ENCODE results near the gene PRUNE2.

- TF ChIP-seq CTCF (IDR thresholded peaks at IDR 0.05; ENCODE audit: insufficient read depth, low read length, poor library complexity, severe bottlenecking) (no peak), EZH2phosphoT487 (conservative IDR thresholded peaks at IDR 0.05; ENCODE audit: low read length) (no peak)
Measured at GRCh38 chr9:76650692-76651091, 255.2 kb downstream of the PRUNE2 start.
